GM19324 (cell line): ENCODE measurements around the gene TREM1.

Experiments
- ATAC-seq: cut with Tn5 transposase; IDR thresholded peaks from one replicate; pipeline ENCODE4 v1.9.1; 2021; ENCODE audit warnings: mild to moderate bottlenecking, moderate library complexity; ENCODE audit not compliant: unreplicated experiment, low FRiP score

The TREM1 gene

GRCh38 chr6:41286544-41287346 lies at the start of gene TREM1:
Gene TREM1, minus strand, starts transcription at chr6:41286682. Its CDS starts 27 bp downstream, at chr6:41286655.
- no peak for ATAC-seq

- no peak for ATAC-seq
Observed at GRCh38 chr6:41335943-41336342, 49.5 kb upstream of the TREM1 start.

GRCh38 chr6:41335296-41335695 lies 48.8 kb upstream of the TREM1 start, which contains the start of gene NCR2:
Gene NCR2, plus strand, starts transcription at chr6:41335608. Its CDS starts 269 bp downstream, at chr6:41335877.
- ATAC-seq = no peak

- no peak for ATAC-seq
Observed at GRCh38 chr6:41334482-41335040, 48.1 kb upstream of the TREM1 start.

- ATAC-seq = no peak
Observed at GRCh38 chr6:41332842-41333736, 46.6 kb upstream of the TREM1 start.

GRCh38 chr6:41332241-41332640 lies 45.8 kb upstream of the TREM1 start:
- ATAC-seq = no peak

GRCh38 chr6:41331401-41332150 lies 45.1 kb upstream of the TREM1 start:
- ATAC-seq = no peak

GRCh38 chr6:41327177-41327576 lies 40.7 kb upstream of the TREM1 start:
- ATAC-seq = no peak

- no peak for ATAC-seq
Observed at GRCh38 chr6:41326092-41326491, 39.6 kb upstream of the TREM1 start.

- no peak for ATAC-seq
Observed at GRCh38 chr6:41325446-41326066, 39.1 kb upstream of the TREM1 start.

GRCh38 chr6:41321183-41321582 lies 34.7 kb upstream of the TREM1 start:
- ATAC-seq = no peak

GRCh38 chr6:41318654-41319565 lies 32.4 kb upstream of the TREM1 start:
- no peak for ATAC-seq

- ATAC-seq = no peak
Observed at GRCh38 chr6:41318261-41318653, 31.8 kb upstream of the TREM1 start.

GRCh38 chr6:41315943-41316620 lies 29.6 kb upstream of the TREM1 start:
- ATAC-seq = no peak

- no peak for ATAC-seq
Observed at GRCh38 chr6:41315203-41315602, 28.7 kb upstream of the TREM1 start.

- no peak for ATAC-seq
Observed at GRCh38 chr6:41306187-41306854, 19.8 kb upstream of the TREM1 start.

GRCh38 chr6:41302638-41303037 lies 16.2 kb upstream of the TREM1 start:
- ATAC-seq = no peak
